ENCODE data around the gene DCDC2C. TPM values are rescaled to one million over a fixed set of nuclear protein-coding genes. Genes with fewer than 3 reads are reported as not detected.

The DCDC2C gene
- total and polyA plus RNA-seq, 2 donors (not counting 1 experiment from before 2014, with no cell fraction given): not detected

DNA sequence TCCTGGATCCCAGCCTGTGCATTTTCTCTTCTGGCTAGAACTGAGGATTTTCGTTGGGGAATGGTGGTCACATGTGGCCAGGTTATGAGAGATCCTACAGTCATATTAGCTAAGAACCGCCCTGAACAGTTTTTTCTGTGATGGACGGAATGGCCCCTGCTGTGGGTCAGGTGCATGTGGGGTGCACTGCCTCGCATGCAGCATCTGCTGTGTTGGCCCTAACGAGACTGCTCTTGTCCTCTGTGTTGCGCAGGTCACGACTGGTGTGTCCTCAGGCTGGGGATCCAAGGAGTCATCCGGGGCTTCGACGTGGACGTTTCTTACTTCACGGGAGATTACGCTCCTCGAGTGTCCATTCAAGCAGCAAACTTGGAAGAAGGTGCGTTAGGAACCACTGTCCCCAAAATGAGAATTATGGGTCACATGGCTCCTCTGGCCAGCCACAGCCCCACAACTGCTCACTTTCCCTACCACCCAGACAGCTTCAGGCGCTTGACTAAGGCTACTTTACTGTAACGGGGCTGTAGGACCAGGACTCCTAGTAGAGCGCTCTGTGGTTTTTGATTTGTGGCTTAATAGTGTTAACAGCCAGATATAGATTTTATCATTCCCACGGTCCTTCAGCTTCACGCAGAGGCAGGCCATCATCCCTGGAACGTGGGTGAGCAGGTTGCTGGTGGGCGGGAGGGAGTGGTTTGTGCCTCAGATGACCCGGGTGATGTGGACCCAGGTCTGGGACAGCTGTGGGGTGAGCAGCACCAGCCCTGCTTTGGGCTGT, 23.6 kb upstream of the DCDC2C start:
- no peak for DNase-seq (ENCODE audit: low read depth in 2 of 2)
- no peaks in the 10 kb centered on the region for H3K4me1 ChIP-seq (ENCODE audit: control insufficient read depth, extremely low read depth, insufficient read depth, low read length)
- no peaks in the 10 kb centered on the region for H4K20me1 ChIP-seq (ENCODE audit: control insufficient read depth, extremely low read depth, insufficient read depth, low read length)
- no peak overlapping the region for H3K4me3 ChIP-seq (replicated peaks in 1 of 4; ENCODE audit: control extremely low read depth in 1 of 4, insufficient read depth in 1 of 4, low read depth in 3 of 4, low read length in 4 of 4)
- no peak for TF ChIP-seq EZH2 (IDR thresholded peaks at IDR 0.05; ENCODE audit: low read length, missing control alignments)
- TF ChIP-seq, protein P1, sequence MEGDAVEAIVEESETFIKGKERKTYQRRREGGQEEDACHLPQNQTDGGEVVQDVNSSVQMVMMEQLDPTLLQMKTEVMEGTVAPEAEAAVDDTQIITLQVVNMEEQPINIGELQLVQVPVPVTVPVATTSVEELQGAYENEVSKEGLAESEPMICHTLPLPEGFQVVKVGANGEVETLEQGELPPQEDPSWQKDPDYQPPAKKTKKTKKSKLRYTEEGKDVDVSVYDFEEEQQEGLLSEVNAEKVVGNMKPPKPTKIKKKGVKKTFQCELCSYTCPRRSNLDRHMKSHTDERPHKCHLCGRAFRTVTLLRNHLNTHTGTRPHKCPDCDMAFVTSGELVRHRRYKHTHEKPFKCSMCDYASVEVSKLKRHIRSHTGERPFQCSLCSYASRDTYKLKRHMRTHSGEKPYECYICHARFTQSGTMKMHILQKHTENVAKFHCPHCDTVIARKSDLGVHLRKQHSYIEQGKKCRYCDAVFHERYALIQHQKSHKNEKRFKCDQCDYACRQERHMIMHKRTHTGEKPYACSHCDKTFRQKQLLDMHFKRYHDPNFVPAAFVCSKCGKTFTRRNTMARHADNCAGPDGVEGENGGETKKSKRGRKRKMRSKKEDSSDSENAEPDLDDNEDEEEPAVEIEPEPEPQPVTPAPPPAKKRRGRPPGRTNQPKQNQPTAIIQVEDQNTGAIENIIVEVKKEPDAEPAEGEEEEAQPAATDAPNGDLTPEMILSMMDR (conservative IDR thresholded peaks at IDR 0.05 in 1 of 2, IDR thresholded peaks at IDR 0.05 in 1 of 2; ENCODE audit: low read depth in 1 of 2, low read length in 2 of 2): no peak
- H2AFZ ChIP-seq (ENCODE audit: low read length): no peak overlapping the region
- no peak overlapping the region for H3K4me2 ChIP-seq (ENCODE audit: extremely low read depth, insufficient read depth, low read length)
- no peaks in the 10 kb centered on the region for H3K9me3 ChIP-seq (ENCODE audit: control insufficient read depth, insufficient read depth, low read depth, low read length)
- no peaks in the 10 kb centered on the region for H3K27me3 ChIP-seq (ENCODE audit: control insufficient read depth, insufficient read depth, low read length)
- no peaks in the 10 kb centered on the region for H3K36me3 ChIP-seq (ENCODE audit: control insufficient read depth, insufficient read depth, low read length)
- no peaks in the 10 kb centered on the region for H3K79me2 ChIP-seq (ENCODE audit: control insufficient read depth, insufficient read depth, low read length)
- H3K9ac ChIP-seq (ENCODE audit: insufficient read depth, low read length): no peak overlapping the region
- no peak overlapping the region for H3K27ac ChIP-seq (ENCODE audit: insufficient read depth, low read length)

DNA sequence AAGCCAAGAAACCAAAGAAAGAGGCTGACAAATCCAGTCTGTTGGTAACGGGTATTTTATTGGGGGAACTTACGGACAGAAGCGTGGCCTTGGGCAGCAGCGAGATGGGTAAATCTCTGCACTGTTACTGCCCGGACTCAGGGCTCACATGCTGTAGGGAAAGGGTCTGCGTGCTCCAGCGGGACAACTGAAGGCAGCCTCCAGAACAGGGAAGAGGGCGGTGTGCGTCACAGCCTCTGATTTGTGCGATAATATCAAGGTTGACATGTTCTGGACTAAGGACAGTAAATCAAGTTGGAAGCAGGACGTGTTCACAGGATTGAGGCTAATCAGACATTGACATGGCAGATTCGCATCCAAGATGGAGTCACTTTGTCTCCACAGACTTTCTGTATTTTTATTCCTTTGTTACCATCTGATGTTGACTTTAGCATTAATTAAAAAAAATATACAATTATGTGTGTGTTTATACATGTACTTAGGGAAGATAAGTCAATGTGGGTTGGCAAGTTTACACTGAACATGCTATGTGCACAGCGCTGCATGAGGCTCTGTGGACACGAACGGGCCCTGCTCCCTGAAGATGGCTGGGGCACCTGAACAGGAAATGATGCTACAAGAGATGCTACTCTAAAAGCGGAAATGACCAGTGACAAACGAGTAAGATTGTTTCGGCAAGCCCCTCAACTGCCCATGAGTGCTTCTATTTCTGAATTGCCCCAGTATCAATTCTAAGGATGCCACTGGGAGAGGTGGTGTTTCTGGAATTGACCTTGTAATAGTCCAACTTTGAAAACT, 22.6 kb upstream of the DCDC2C start:
- no peak overlapping the region for H2AFZ ChIP-seq (ENCODE audit: low read length)
- H3K79me2 ChIP-seq (ENCODE audit: control insufficient read depth, insufficient read depth, low read length): no peaks in the 10 kb centered on the region
- no peak overlapping the region for H3K9ac ChIP-seq (ENCODE audit: insufficient read depth, low read length)
- H3K4me1 ChIP-seq (ENCODE audit: control insufficient read depth, extremely low read depth, insufficient read depth, low read length): no peaks in the 10 kb centered on the region
- TF ChIP-seq, protein P1 (conservative IDR thresholded peaks at IDR 0.05 in 1 of 2, IDR thresholded peaks at IDR 0.05 in 1 of 2; ENCODE audit: low read depth in 1 of 2, low read length in 2 of 2): no peak
- TF ChIP-seq EZH2 (IDR thresholded peaks at IDR 0.05; ENCODE audit: low read length, missing control alignments): no peak
- no peak overlapping the region for H3K27ac ChIP-seq (ENCODE audit: insufficient read depth, low read length)
- no peak overlapping the region for H3K4me3 ChIP-seq (replicated peaks in 1 of 4; ENCODE audit: control extremely low read depth in 1 of 4, insufficient read depth in 1 of 4, low read depth in 3 of 4, low read length in 4 of 4)
- no peaks in the 10 kb centered on the region for H3K27me3 ChIP-seq (ENCODE audit: control insufficient read depth, insufficient read depth, low read length)
- no peak for DNase-seq (ENCODE audit: low read depth in 2 of 2)
- H4K20me1 ChIP-seq (ENCODE audit: control insufficient read depth, extremely low read depth, insufficient read depth, low read length): no peaks in the 10 kb centered on the region
- H3K36me3 ChIP-seq (ENCODE audit: control insufficient read depth, insufficient read depth, low read length): no peaks in the 10 kb centered on the region
- no peaks in the 10 kb centered on the region for H3K9me3 ChIP-seq (ENCODE audit: control insufficient read depth, insufficient read depth, low read depth, low read length)
- H3K4me2 ChIP-seq (ENCODE audit: extremely low read depth, insufficient read depth, low read length): no peak overlapping the region

GRCh38 chr2:3681625-3682024, 21.8 kb upstream of the DCDC2C start:
- DNase-seq (ENCODE audit: low read depth in 2 of 2): no peak
- Histone ChIP-seq H3K9me3 (ENCODE audit: control insufficient read depth, insufficient read depth, low read depth, low read length) (no peaks in the 10 kb centered on the region), H3K4me3 (replicated peaks in 1 of 4; ENCODE audit: control extremely low read depth in 1 of 4, insufficient read depth in 1 of 4, low read depth in 3 of 4, low read length in 4 of 4) (no peak overlapping the region), H3K4me2 (ENCODE audit: extremely low read depth, insufficient read depth, low read length) (no peak overlapping the region), H4K20me1 (ENCODE audit: control insufficient read depth, extremely low read depth, insufficient read depth, low read length) (no peaks in the 10 kb centered on the region), H3K36me3 (ENCODE audit: control insufficient read depth, insufficient read depth, low read length) (no peaks in the 10 kb centered on the region), H2AFZ (ENCODE audit: low read length) (no peak overlapping the region), H3K4me1 (ENCODE audit: control insufficient read depth, extremely low read depth, insufficient read depth, low read length) (no peaks in the 10 kb centered on the region), H3K27me3 (ENCODE audit: control insufficient read depth, insufficient read depth, low read length) (no peaks in the 10 kb centered on the region), H3K27ac (ENCODE audit: insufficient read depth, low read length) (no peak overlapping the region), H3K9ac (ENCODE audit: insufficient read depth, low read length) (no peak overlapping the region), H3K79me2 (ENCODE audit: control insufficient read depth, insufficient read depth, low read length) (no peaks in the 10 kb centered on the region)
- TF ChIP-seq, protein P1 (conservative IDR thresholded peaks at IDR 0.05 in 1 of 2, IDR thresholded peaks at IDR 0.05 in 1 of 2; ENCODE audit: low read depth in 1 of 2, low read length in 2 of 2): no peak
- no peak for TF ChIP-seq EZH2 (IDR thresholded peaks at IDR 0.05; ENCODE audit: low read length, missing control alignments)

All from fibroblast of lung (primary cell).